Superior temporal gyrus (tissue), 1 donor: ENCODE measurements around the gene GPR146.

Experiments used
- DNase-seq: peaks from one replicate; pipeline ENCODE4 v3.0.0-alpha.2; 2016; ENCODE audit errors: extremely low spot score

Gene GPR146

DNA sequence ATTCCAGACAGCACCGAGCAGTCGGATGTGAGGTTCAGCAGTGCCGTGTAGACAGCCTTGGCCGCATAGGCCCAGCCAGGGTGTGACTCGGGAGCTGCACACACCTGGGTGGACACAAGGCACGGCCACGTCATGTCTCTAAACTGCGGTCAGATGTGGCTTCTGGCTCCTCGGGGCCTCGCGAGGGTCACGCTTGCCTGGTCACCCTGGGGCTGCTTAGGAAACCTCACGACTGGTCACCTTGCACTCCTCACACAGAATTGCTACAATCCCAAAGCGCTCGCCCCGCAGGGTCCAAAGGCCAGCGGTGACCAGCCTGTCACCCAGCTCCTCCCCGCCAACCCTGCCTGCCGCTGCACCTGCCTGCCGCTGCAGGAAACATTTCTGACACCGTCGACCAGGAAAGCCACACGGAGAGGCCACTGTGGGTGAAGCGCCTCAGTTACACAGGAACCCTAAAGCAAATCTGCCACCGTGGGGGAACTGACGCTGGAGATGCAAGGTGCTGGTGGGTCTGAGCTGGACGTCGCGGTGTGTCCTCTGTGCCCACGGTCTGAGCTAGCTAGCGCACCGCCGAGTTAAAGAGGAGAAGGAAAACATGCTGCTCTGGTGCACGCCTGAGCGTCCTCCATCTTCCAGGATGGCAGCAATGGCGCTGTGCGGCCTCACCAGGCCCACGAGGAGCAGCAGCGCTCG is 48.6 kb downstream of the GPR146 start:
- DNase-seq: no peak

DNA sequence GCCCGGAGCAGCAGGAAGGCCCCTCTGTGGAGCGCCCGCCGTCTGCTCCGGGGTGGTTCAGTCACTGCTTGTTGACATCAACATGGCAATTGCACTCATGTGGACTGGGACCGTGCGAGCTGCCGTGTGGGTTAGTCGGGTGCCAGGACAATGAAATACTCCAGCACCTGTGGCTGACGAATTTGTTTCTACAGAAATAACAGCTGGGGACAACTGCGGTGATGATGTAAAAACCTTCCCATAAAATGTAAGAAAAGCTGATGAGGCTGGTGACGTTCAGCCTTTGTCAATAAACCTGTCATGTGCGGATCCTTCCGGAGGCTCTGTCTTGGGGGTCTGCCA is 49.1 kb downstream of the GPR146 start:
- no peak for DNase-seq

GRCh38 chr7:1093916-1094508 is 49.7 kb downstream of the GPR146 start:
- no peak for DNase-seq

GRCh38 chr7:1094870-1095269 is 50.5 kb downstream of the GPR146 start:
- no peak for DNase-seq

GRCh38 chr7:1095621-1096155 is 51.3 kb downstream of the GPR146 start:
- DNase-seq: no peak

DNA sequence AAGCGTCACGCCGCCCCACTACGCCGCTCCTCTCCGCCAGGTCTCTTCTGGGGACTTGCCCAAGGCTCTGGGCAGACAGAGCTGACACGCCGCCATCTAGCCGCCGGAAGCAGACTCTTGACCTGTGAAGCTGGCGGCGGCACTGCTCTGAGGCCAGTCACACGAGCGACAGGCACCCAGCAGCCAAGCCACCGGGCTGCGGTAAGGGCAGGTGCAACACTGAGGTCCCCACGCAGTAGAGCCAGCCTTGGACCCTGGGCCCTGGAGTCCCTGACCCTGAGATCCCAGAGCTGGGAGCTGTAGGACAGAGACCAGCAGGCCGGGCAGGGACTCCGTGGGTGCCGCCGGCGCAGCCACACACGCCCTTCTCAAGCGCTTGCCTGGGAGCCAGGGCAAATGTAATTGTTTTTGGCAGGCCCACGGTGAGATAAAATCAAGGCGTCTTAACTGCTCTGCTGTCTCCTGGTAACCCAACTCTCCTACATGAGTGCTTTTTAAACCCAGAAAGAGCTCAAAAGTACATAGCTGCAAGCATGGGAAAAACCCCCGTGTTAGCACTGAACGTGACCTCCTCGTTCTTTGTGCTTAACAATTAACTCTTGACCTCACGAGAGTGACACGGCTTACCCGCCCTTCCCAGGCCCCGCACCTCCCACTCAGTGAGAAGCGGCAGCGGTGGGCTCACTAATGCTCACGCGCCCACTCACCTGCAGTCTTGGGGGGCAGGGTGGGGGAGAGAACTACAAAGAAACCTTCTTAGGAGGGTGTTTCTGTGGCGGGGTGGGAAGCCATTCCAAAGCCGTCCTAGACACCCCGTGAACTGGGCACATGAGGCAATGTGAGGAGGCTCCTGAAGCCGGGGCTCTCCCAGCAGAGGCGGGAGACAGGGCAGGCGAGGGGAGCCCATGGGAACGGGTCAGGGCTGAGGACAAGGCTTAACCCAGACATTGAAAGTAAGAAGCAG is 52.1 kb downstream of the GPR146 start:
- no peak for DNase-seq

DNA sequence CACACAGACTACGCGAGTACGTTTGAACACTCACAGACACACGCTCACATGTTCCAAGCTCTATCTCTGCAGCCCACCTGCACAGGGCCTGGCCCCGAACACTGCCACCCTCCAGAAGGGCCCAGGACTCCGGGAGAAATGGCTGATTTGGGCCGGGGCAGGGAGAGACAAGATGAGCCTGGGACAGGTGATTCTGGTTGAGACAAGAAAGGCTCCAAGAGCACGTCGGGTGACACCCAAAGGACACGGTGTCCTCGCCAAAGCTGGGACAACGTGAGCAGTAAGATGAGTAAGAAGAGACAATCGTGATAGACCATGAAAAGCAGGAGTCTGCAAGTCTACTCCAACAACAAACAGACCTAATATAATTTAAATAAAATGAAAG is 52.8 kb downstream of the GPR146 start:
- no peak for DNase-seq

DNA sequence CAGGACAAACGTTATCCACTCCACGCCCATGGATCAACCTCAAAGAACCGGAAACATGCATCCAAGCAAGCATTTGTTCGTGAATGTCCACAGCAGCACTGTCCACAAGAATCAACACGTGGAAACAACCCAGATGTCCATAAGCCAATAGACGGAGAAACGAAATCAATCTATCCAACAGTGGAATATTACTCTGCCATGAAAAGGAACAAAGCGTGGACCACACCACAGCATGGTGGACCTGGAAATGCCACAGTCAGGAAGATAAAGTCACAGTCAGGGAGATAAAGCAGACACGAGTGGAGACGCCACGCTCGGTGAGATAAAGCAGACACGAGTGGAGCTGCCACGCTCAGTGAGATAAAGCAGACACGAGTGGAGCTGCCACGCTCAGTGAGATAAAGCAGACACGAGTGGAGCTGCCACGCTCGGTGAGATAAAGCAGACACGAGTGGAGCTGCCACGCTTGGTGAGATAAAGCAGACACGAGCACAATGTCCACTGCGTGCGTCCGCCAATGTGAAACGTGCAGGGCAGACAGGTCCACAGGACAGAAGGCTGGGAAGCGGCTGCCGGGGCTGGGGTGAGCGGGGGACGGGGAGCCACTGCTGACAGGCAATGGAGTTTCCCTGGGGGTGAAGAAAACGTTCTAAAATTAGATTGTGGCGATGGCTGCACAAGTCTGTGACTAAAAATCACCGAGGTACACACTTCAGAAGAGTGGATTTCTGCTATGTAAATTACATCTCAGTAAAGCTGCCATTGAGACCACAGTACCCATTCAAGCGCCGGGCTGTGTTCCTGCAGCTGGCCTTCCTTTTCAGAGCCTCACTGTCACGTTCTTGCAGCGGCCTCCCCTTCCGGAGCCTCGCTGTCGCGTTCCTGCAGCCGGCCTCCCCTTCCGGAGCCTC is 54.2 kb downstream of the GPR146 start:
- DNase-seq: no peak

GRCh38 chr7:1099154-1099542 is 54.8 kb downstream of the GPR146 start:
- no peak for DNase-seq

- DNase-seq: no peak
These were observed 55.3 kb downstream of the GPR146 start for GRCh38 chr7:1099637-1100036.

GRCh38 chr7:1100386-1100785 is 56.0 kb downstream of the GPR146 start:
- no peak for DNase-seq

DNA sequence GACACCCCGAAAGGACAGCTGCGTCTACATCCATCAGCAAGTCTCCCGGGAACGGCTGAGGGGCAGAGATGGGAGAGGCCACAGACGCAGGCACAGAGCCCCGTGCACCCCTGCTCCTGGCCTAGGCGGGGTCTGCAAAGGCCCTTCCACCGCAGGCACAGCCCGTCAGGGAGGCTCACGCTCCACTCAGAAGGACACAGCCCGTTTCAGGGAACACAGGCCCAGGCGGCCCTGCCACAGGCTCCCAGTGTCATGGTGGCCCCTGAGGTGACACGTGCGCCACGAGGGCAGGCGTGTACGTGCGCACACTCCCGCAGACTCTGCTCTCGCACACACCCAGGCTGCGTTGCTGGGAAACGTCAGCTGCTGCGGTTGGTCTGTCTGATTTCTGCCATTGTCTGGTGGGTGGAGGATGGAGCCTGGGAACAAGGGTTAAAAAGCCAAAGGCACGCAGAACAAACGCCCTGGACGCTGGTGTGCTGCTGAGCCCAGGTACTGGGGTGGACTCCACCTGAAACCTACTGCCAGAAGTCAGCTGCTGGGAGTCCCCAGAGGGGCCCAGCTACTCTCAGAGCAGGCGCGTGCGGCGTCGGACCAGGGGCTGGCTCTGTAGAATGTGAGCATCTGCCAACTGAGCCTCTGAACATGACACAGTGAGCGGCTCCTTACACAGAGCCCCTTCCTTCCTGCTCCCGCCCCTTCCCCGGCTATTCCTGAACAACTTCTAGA is 56.7 kb downstream of the GPR146 start:
- no peak for DNase-seq

DNA sequence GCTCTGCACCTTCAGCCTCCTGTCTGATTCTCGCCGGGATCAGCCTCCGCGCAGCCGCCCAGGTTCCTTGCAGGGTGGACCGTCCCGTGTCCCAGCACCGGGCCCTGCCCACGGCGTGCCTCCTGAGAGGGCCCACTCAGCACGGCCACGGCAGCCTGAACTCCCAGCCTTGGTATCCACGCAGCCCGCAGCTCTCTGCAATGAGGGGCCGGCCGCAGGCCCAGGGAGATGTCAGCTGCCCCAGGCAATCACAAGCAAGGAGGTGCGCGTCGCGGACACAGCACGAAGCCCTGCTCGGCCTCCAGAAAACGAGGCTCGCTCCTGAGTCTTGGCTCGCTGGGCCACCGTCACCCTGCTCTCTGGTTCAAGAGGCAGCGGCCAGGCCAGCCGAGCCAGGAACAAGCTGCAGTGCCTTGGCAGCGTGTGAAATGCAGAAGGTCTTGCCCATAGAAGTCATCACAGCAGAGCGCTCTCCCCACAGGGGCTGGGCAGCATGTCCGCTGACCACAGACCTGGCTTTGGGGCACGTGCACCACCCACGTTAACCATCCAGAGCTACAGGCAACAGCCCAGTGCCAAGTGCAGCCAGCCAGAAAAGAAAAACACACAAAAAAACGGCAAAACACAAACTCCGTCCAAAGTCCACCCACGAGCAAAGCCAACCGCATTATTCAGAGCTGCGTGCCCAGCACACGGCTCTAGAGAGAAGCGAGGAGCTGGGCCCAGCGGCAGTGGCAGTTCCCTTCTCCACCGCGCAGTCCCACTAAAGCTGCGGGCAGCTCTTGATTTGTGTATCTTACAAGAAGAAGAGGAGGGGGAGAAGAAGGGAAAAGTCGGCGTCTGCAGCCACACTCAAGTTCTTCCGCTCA is 57.5 kb downstream of the GPR146 start:
- DNase-seq: no peak

DNA sequence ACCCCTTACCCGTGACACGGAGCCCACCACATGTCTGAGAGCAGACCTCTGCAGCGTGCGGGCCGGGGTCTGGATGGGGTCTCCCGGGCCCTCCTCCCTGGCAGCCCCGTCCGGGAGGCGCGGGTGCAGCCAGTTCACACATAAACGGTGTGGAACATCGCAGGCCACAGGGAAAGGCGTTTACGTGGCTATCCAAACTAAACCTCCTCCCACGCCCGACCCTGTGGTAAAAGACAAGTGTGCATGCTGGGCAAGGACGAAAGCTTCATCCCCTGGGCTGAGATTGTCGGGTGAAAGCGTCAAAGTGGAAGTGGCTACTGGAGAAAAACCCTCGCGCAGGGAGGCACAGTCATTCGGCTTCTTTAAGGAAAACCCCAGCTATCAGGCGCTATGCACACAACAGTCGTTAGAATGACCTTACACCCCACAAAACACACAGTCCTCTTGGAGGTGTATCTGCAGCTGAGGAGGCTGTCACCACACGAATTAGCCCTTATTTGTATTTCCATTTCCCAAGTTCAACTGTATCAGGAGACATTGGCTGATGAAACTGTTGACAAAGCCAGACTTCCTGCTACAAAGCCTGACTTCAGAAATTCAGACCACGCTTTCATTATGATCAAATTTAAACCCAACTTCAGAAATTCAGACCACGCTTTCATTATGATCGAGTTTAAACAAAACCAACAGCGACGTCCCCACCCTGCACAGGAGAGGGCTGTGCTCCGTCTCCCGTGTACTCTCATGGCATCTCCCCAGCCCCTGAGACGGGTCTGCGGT is 58.9 kb downstream of the GPR146 start:
- no peak for DNase-seq

- DNase-seq: no peak
These were observed 59.6 kb downstream of the GPR146 start for GRCh38 chr7:1103789-1104515.

DNA sequence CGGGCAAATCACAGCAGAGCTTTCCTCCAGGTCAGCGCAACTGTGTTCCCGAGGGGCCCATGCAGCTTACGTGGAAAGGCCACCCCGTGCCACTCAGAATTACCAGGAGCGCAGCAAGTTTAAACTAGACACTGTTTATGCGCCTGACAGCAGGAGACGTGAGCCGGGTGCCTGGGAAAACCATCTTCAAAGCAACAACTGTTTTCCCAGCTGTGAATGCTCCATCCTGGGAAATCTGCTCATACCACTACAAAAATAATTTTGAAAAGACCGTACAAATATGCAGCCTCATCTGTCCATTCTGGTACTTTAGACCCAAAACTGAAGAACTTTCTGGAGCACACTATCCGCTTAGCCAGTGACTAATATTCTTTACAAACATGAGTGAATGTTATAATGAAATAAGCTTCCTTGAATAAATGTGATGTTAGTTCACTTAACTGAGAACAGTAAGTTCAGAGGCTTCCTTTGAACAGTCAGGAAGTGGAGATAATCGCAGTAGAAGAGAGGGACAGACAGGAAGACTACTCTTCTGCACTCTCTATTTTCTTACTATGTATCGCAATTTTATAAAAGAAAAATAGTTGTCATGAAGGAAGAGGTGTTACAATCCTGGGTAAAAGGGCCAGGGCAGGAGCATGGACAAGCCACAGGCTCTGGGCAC is 60.3 kb downstream of the GPR146 start:
- DNase-seq: no peak

DNA sequence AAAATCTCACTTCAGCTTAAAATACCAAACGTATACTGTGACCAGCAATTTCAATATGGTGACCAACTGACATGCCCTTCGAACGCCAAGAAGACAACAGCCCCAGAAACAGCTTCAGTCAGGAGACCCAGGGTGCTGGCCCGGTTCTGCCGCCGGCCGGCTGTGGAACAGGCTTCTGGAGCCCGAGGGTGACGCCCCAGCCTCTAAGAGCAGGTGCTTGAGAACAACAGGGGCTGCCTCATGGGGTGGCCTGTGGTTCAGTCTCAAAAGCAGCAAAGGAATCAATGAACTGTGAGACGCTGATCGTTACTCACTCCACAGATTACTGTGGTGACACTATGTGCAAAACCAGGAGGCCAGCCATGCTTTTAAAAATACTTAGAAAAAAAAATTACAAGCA is 60.8 kb downstream of the GPR146 start:
- no peak for DNase-seq
